Activated T-cell treated with anti-CD3 and anti-CD28 coated beads, Interleukin-2, amount 50 U/mL, for 48 hours (primary cell): ENCODE measurements around the gene PRSS27.
A peak's percentile ranks its signal among the peaks of the same experiment; 100 is the strongest.
"Not testable (repeated sequence)": the region's sequence is repeated elsewhere in the genome, so short reads cannot be mapped to it uniquely, and the experiment has no call there.

Experiments
- DNase-seq, 2 experiments: peaks; one replicate each; pipeline ENCODE4 v3.0.0-alpha.2; 2020

The PRSS27 gene

GRCh38 chr16:2692251-2692947 lies 27.6 kb downstream of the PRSS27 start:
- no peak for DNase-seq

- no peak for DNase-seq
Observed at GRCh38 chr16:2691491-2692248, 28.4 kb downstream of the PRSS27 start.

- no peak for DNase-seq
Observed at GRCh38 chr16:2690852-2691251, 29.2 kb downstream of the PRSS27 start.

GRCh38 chr16:2689968-2690801 lies 29.8 kb downstream of the PRSS27 start:
- DNase-seq = no peak

- not testable (repeated sequence) for DNase-seq
Observed at GRCh38 chr16:2689422-2689821, 30.6 kb downstream of the PRSS27 start.

GRCh38 chr16:2687531-2688308 lies 32.3 kb downstream of the PRSS27 start:
- DNase-seq = no peak

- peak; percentile 58 to 67 for DNase-seq
Observed at GRCh38 chr16:2686912-2687507, 33.0 kb downstream of the PRSS27 start.

- not testable (repeated sequence) for DNase-seq
Observed at GRCh38 chr16:2686075-2686474, 33.9 kb downstream of the PRSS27 start.

GRCh38 chr16:2683041-2683440 lies 37.0 kb downstream of the PRSS27 start:
- not testable (repeated sequence) for DNase-seq

- DNase-seq = peak; percentile 98 to 99
Observed at GRCh38 chr16:2682209-2683021, 37.6 kb downstream of the PRSS27 start, which contains the start of gene KCTD5. Gene KCTD5 (plus strand): TSS chr16:2682523. CDS start chr16:2682549, 26 bp downstream.

GRCh38 chr16:2680360-2680759 lies 39.7 kb downstream of the PRSS27 start:
- not testable (repeated sequence) for DNase-seq

GRCh38 chr16:2679902-2680301 lies 40.1 kb downstream of the PRSS27 start:
- DNase-seq = not testable (repeated sequence)

GRCh38 chr16:2678206-2678965 lies 41.6 kb downstream of the PRSS27 start:
- DNase-seq = not testable (repeated sequence)

GRCh38 chr16:2676937-2677336 lies 43.1 kb downstream of the PRSS27 start:
- DNase-seq = not testable (repeated sequence)

- DNase-seq = no peak
Observed at GRCh38 chr16:2675714-2676113, 44.3 kb downstream of the PRSS27 start.

GRCh38 chr16:2675021-2675420 lies 45.0 kb downstream of the PRSS27 start:
- DNase-seq = no peak

GRCh38 chr16:2673066-2673999 lies 46.7 kb downstream of the PRSS27 start:
- peak; percentile 94 to 95 for DNase-seq

GRCh38 chr16:2671741-2672140 lies 48.3 kb downstream of the PRSS27 start:
- DNase-seq = no peak

- DNase-seq = peak; percentile 63 to 64
Observed at GRCh38 chr16:2671193-2671592, 48.8 kb downstream of the PRSS27 start.
